Activated naive CD4-positive, alpha-beta T cell treated with anti-CD3 and anti-CD28 coated beads, Interleukin-2, amount 50 U/mL, for 24 hours (primary cell): ENCODE data around the gene SMAGP.

ENCODE experiments used
- H3K27ac Mint-ChIP-seq: one replicate; pipeline ENCODE4 v1.8.0; 2021; ENCODE audit warnings: mild to moderate bottlenecking, mixed read lengths
- H3K27me3 Mint-ChIP-seq: one replicate; pipeline ENCODE4 v1.8.0; 2021; ENCODE audit warnings: mixed read lengths
- H3K36me3 Mint-ChIP-seq: one replicate; pipeline ENCODE4 v1.8.0; 2021; ENCODE audit warnings: mixed read lengths
- H3K4me1 Mint-ChIP-seq: one replicate; pipeline ENCODE4 v1.8.0; 2021; ENCODE audit warnings: mixed read lengths
- H3K4me3 Mint-ChIP-seq: one replicate; pipeline ENCODE4 v1.8.0; 2021; ENCODE audit warnings: mild to moderate bottlenecking, mixed read lengths
- H3K9me3 Mint-ChIP-seq: one replicate; pipeline ENCODE4 v1.8.0; 2021; ENCODE audit warnings: mixed read lengths

Gene SMAGP

GRCh38 chr12:51218607-51219161 is 51.5 kb downstream of the SMAGP start:
- peak overlapping the region; percentile 88 for H3K4me3 Mint-ChIP-seq
- peaks cover 29% of the 10 kb centered on the region for H3K4me1 Mint-ChIP-seq
- peak overlapping the region; percentile 97 for H3K27ac Mint-ChIP-seq
- H3K36me3 Mint-ChIP-seq: peaks cover 3% of the 10 kb centered on the region
- no peaks in the 10 kb centered on the region for H3K9me3 Mint-ChIP-seq
- H3K27me3 Mint-ChIP-seq: no peaks in the 10 kb centered on the region

DNA sequence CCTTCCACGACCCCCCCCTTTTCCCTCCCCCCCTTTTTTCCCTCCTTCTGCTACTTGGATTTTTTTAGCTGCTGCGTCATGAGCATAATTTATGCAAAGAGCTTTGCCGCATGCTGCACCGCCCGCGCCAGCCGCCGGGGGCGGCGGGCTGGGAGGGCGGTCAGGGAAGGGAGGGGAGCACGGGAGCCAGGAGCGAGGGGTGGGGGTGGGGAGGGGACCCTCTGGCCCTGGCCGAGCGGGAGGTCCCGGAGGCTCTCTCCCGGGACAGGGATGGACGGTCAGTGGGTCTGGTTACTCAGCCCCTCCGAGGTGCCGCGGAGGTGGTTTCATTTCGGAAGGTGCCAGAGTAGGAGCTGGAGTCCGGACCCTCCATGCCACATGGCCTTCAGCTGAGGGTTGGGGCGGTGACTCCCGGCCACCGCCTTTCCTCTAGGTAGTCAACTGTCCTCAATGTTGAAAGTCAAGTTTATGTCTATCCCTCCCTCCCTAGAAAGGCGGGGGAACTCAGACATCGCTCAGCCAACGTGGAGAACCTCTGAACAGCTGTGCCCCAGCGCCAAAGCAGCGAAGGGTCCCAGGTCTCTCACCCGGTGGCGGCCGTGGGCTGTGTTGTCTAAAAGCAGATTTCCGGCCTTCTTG is 52.1 kb downstream of the SMAGP start, which contains the start of gene POU6F1:
TSS of gene POU6F1 (minus strand) at position 95 of the 639 bp plus-strand sequence. CDS start 11,226 bp downstream, outside the sequence.
- H3K27me3 Mint-ChIP-seq: no peaks in the 10 kb centered on the region
- H3K36me3 Mint-ChIP-seq: peaks cover 3% of the 10 kb centered on the region
- H3K4me3 Mint-ChIP-seq: peak within 1 kb of the TSS; percentile 88
- peak within 1 kb of the TSS; percentile 97 for H3K27ac Mint-ChIP-seq
- no peaks in the 10 kb centered on the region for H3K9me3 Mint-ChIP-seq
- H3K4me1 Mint-ChIP-seq: peaks cover 29% of the 10 kb centered on the region

DNA sequence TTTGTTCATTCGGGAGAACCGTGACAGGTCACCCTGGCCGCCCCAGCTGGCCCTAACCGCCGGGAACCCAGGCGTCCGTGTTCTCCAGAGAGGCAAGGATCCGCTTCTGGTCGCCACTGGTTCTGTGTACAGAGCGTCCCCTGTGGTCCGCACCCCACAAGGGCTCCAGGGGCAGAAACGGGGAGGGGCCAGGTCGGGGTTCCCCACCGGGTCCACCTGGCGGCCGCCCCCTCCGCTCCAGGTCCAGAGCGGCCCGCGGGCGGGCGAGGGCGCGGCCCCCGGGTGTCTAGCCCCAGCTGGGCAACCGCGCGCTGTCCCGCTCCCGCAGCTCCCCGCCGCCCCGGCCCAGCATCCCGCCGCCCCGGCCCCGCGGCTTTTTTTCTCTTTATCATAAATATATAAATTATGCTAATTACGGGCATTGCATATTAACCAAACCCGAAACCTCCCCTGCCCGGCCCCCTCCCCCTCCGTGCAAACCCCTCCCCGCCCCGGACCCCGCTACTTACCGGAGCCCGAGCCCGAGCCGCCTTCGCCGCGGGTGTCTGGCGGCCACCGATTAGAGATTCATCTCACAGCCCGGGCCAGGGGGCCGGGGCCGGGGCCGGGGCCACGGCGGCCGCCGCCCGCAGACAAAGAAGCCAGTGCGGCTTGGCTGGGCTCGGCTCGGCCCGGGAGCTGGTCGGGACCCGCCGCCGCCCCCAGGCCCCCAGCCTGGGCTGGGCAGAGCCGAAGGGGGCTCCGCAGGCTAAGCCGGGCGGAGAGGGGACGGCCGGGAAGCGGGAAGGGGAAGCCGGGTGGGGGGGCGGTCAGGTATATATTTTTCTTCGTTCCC is 52.9 kb downstream of the SMAGP start:
- Mint-ChIP-seq H3K4me3 (peak overlapping the region; percentile 88), H3K36me3 (peaks cover 3% of the 10 kb centered on the region), H3K9me3 (no peaks in the 10 kb centered on the region), H3K4me1 (peaks cover 25% of the 10 kb centered on the region), H3K27me3 (no peaks in the 10 kb centered on the region), H3K27ac (no peak overlapping the region)

DNA sequence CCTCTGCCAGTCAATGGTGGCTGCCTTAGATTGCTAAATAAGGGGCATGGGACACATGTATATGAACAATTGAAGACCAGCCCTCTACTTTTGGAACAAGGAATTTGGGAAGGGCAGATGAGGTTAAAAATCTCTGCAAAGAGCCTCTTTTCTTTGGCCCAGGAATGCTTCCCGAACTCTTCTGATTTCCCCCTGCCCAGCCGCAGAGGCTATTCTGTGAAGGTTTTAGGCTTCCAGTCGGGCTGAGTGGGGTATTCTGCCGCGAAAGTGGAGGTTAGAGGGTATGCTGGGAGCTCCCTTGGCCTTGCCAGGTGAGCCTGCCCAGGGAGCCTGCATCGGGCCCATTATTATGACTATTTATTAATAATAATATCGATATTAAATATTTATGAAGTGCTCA is 53.6 kb downstream of the SMAGP start:
- Mint-ChIP-seq H3K27ac (peak overlapping the region; percentile 90), H3K4me1 (peaks cover 25% of the 10 kb centered on the region), H3K4me3 (peak overlapping the region; percentile 84), H3K27me3 (no peaks in the 10 kb centered on the region), H3K9me3 (no peaks in the 10 kb centered on the region), H3K36me3 (peaks cover 3% of the 10 kb centered on the region)

- H3K36me3 Mint-ChIP-seq: peaks cover 3% of the 10 kb centered on the region
- H3K27me3 Mint-ChIP-seq: no peaks in the 10 kb centered on the region
- H3K4me3 Mint-ChIP-seq: no peak overlapping the region
- no peaks in the 10 kb centered on the region for H3K9me3 Mint-ChIP-seq
- peaks cover 28% of the 10 kb centered on the region for H3K4me1 Mint-ChIP-seq
- H3K27ac Mint-ChIP-seq: no peak overlapping the region
Observed at GRCh38 chr12:51214895-51215294, 55.3 kb downstream of the SMAGP start.

GRCh38 chr12:51210690-51211395 is 59.4 kb downstream of the SMAGP start:
- no peak overlapping the region for H3K4me3 Mint-ChIP-seq
- peaks cover 7% of the 10 kb centered on the region for H3K4me1 Mint-ChIP-seq
- no peaks in the 10 kb centered on the region for H3K9me3 Mint-ChIP-seq
- H3K27ac Mint-ChIP-seq: peak overlapping the region; percentile 55
- H3K36me3 Mint-ChIP-seq: peaks cover 3% of the 10 kb centered on the region
- no peaks in the 10 kb centered on the region for H3K27me3 Mint-ChIP-seq

- H3K27me3 Mint-ChIP-seq: no peaks in the 10 kb centered on the region
- no peak overlapping the region for H3K4me3 Mint-ChIP-seq
- peaks cover 7% of the 10 kb centered on the region for H3K4me1 Mint-ChIP-seq
- no peaks in the 10 kb centered on the region for H3K9me3 Mint-ChIP-seq
- peaks cover 2% of the 10 kb centered on the region for H3K36me3 Mint-ChIP-seq
- H3K27ac Mint-ChIP-seq: peak overlapping the region; percentile 68
Observed at GRCh38 chr12:51209259-51209658, 61.0 kb downstream of the SMAGP start.

DNA sequence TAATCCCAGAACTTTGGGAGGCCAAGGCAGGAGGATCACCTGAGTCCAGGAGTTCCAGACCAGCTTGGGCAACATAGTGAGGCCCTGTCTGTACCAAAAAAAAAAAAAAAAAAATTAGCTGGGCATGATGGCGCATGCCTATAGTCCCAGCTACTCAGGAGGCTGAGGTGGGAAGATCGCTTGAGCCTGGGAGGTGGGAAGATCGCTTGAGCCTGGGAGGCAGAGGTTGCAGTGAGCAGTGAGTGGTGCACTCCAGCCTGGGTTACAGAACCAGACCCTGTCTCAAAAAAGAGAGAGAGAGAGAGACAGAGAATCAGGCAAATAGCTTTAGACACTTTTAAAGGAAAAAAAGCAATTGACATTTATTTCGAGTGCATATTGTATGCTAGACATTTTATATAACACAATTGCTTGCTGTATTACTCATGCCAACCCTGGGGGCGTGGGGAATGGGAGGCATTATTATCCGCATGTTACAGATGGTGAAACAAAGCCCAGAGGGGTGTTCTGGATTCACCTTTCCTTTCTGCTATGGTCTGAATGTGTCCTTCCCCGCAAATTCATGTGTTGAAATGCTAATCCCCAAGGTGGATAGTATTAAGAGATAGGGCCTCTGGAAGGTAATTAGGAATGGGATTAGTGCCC is 62.1 kb downstream of the SMAGP start:
- Mint-ChIP-seq H3K9me3 (no peaks in the 10 kb centered on the region), H3K27me3 (no peaks in the 10 kb centered on the region), H3K4me3 (no peak overlapping the region), H3K27ac (no peak overlapping the region), H3K36me3 (peaks cover 1% of the 10 kb centered on the region), H3K4me1 (peaks cover 14% of the 10 kb centered on the region)

GRCh38 chr12:51205350-51205749 is 64.9 kb downstream of the SMAGP start:
- Mint-ChIP-seq H3K9me3 (no peaks in the 10 kb centered on the region), H3K4me3 (no peak overlapping the region), H3K36me3 (peaks cover 4% of the 10 kb centered on the region), H3K27me3 (no peaks in the 10 kb centered on the region), H3K27ac (peak overlapping the region; percentile 66), H3K4me1 (peaks cover 25% of the 10 kb centered on the region)

GRCh38 chr12:51202718-51203117 is 67.5 kb downstream of the SMAGP start:
- peaks cover 25% of the 10 kb centered on the region for H3K4me1 Mint-ChIP-seq
- H3K9me3 Mint-ChIP-seq: no peaks in the 10 kb centered on the region
- H3K4me3 Mint-ChIP-seq: peak overlapping the region; percentile 56
- H3K27me3 Mint-ChIP-seq: no peaks in the 10 kb centered on the region
- H3K27ac Mint-ChIP-seq: peak overlapping the region; percentile 96
- peaks cover 4% of the 10 kb centered on the region for H3K36me3 Mint-ChIP-seq

DNA sequence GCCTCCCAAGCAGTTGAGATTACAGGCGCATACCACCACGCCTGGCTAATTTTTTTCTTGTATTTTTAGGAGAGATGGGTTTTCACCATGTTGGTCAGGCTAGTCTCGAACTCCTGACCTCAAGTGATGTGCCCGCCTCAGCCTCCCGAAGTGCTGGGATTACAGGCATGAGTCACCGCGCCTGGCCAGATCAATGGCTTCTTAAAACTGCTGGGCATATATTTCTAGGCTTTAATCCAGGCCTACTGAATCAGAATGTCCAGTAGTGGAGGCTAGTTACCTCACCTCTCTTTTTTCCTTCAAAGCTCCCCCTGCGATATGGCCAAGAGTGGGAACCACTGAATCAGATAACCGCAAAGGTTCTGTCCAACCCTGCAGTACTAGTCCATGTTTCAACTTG is 69.4 kb downstream of the SMAGP start:
- peak overlapping the region; percentile 60 for H3K27ac Mint-ChIP-seq
- no peaks in the 10 kb centered on the region for H3K27me3 Mint-ChIP-seq
- H3K36me3 Mint-ChIP-seq: peaks cover 4% of the 10 kb centered on the region
- no peaks in the 10 kb centered on the region for H3K9me3 Mint-ChIP-seq
- peaks cover 25% of the 10 kb centered on the region for H3K4me1 Mint-ChIP-seq
- no peak overlapping the region for H3K4me3 Mint-ChIP-seq

DNA sequence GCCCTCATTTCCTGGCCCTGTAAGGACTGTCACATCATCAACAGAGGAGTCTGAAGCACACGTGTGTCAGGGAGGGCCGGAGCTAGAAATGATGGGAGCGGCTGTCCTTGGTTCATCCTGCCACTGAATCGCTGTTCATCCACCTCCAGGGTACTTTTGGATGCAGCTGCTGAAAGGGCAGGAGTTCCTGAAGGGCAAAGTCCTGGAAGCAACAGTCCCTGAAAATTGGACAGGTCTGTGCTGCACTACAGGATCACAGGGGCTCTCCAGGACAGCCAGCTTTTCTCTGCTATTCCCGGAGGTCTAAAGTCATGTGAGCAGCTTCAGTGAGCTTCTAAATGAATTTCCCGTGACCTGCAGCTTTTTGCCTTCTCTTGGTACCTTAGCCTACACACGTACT is 70.1 kb downstream of the SMAGP start:
- Mint-ChIP-seq H3K4me1 (peaks cover 25% of the 10 kb centered on the region), H3K36me3 (peaks cover 4% of the 10 kb centered on the region), H3K27me3 (no peaks in the 10 kb centered on the region), H3K4me3 (no peak overlapping the region), H3K27ac (no peak overlapping the region), H3K9me3 (no peaks in the 10 kb centered on the region)

GRCh38 chr12:51199366-51199945 is 70.8 kb downstream of the SMAGP start:
- no peaks in the 10 kb centered on the region for H3K9me3 Mint-ChIP-seq
- H3K36me3 Mint-ChIP-seq: peaks cover 4% of the 10 kb centered on the region
- H3K4me1 Mint-ChIP-seq: peaks cover 25% of the 10 kb centered on the region
- H3K27me3 Mint-ChIP-seq: no peaks in the 10 kb centered on the region
- no peak overlapping the region for H3K4me3 Mint-ChIP-seq
- H3K27ac Mint-ChIP-seq: no peak overlapping the region

GRCh38 chr12:51198568-51199365 is 71.4 kb downstream of the SMAGP start:
- no peak overlapping the region for H3K4me3 Mint-ChIP-seq
- no peaks in the 10 kb centered on the region for H3K27me3 Mint-ChIP-seq
- no peak overlapping the region for H3K27ac Mint-ChIP-seq
- no peaks in the 10 kb centered on the region for H3K9me3 Mint-ChIP-seq
- H3K4me1 Mint-ChIP-seq: peaks cover 23% of the 10 kb centered on the region
- peaks cover 4% of the 10 kb centered on the region for H3K36me3 Mint-ChIP-seq
